Karpas-422 (cell line): ENCODE data around the gene ITPRIPL2. TPM values are rescaled to one million over a fixed set of nuclear protein-coding genes. Genes with fewer than 3 reads are reported as not detected.

Experiments
- DNase-seq: peaks from one replicate; pipeline ENCODE4 v3.0.0-alpha.2; 2015
- H2AFZ ChIP-seq: fragments of 200-600 bp; sonication (generic); 2 replicates; pipeline ENCODE4 v1.6.1; 2014; ENCODE audit warnings: antibody characterized with exemption, low read length, mixed read lengths
- H3K27ac ChIP-seq: fragments of 200-600 bp; sonication (generic); 2 replicates; pipeline ENCODE4 v1.5.1; 2014; ENCODE audit warnings: mild to moderate bottlenecking, low read length, moderate library complexity
- H3K27me3 ChIP-seq: fragments of 200-600 bp; sonication (generic); 2 replicates; pipeline ENCODE4 v1.6.1; 2014; ENCODE audit warnings: low read length, mixed read lengths
- H3K36me3 ChIP-seq: fragments of 200-600 bp; sonication (generic); 2 replicates; pipeline ENCODE4 v1.6.1; 2014; ENCODE audit warnings: low read length, mixed read lengths; ENCODE audit not compliant: insufficient read depth
- H3K4me1 ChIP-seq: fragments of 200-600 bp; sonication (generic); 2 replicates; pipeline ENCODE4 v1.6.1; 2014; ENCODE audit warnings: mild to moderate bottlenecking, low read length, mixed read lengths
- H3K4me2 ChIP-seq: fragments of 200-600 bp; sonication (generic); 2 replicates; pipeline ENCODE4 v1.6.1; 2014; ENCODE audit warnings: low read length, low read depth, mild to moderate bottlenecking; ENCODE audit not compliant: poor library complexity, severe bottlenecking
- H3K4me3 ChIP-seq: fragments of 200-600 bp; sonication (generic); 2 replicates; pipeline ENCODE4 v1.5.1; 2014; ENCODE audit warnings: mild to moderate bottlenecking, antibody characterized with exemption, low read length, mixed read lengths
- H3K79me2 ChIP-seq: fragments of 200-600 bp; sonication (generic); 2 replicates; pipeline ENCODE4 v1.6.1; 2014; ENCODE audit warnings: mild to moderate bottlenecking, low read length, mixed read lengths
- H3K9ac ChIP-seq: fragments of 200-600 bp; sonication (generic); 2 replicates; pipeline ENCODE4 v1.6.0; 2014; ENCODE audit warnings: low read length
- H3K9me2 ChIP-seq: fragments of 200-600 bp; sonication (generic), shearing (Covaris generic); replicated peaks from 2 replicates; pipeline ENCODE4 v1.6.0; 2014; ENCODE audit warnings: mild to moderate bottlenecking, low read length, moderate library complexity; ENCODE audit not compliant: insufficient read depth
- H3K9me3 ChIP-seq: fragments of 300-700, 200-600 bp; sonication (generic); 2 replicates; pipeline ENCODE4 v1.6.1; 2014; ENCODE audit warnings: low read length, mixed read lengths
- H4K20me1 ChIP-seq: fragments of 200-600 bp; sonication (generic); 2 replicates; pipeline ENCODE4 v1.6.1; 2014; ENCODE audit warnings: mild to moderate bottlenecking, antibody characterized with exemption, low read length, low read depth; ENCODE audit not compliant: insufficient read depth
- total RNA-seq: library from RNA; depleted of rRNA; stranded (reverse); fragments of >200 nt; shearing (Covaris generic); gene quantifications from 2 replicates; pipeline ENCODE4 v1.2.3, GENCODE V29; 2014; ENCODE audit warnings: low replicate concordance; rRNA removed

Gene ITPRIPL2
- total RNA-seq, result not detected in 2 replicates

- Histone ChIP-seq H3K36me3 (no peaks in the 10 kb centered on the region), H2AFZ (no peak within 1 kb of the TSS), H3K4me3 (no peak within 1 kb of the TSS), H3K9ac (no peak within 1 kb of the TSS), H4K20me1 (no peaks in the 10 kb centered on the region), H3K4me2 (no peak within 1 kb of the TSS), H3K4me1 (no peaks in the 10 kb centered on the region), H3K9me3 (no peaks in the 10 kb centered on the region), H3K79me2 (no peaks in the 10 kb centered on the region), H3K27me3 (no peaks in the 10 kb centered on the region), H3K27ac (no peak within 1 kb of the TSS), H3K9me2 (no peaks in the 10 kb centered on the region)
- DNase-seq, result no peak
These were observed at the start of gene ITPRIPL2 for GRCh38 chr16:19113577-19114358. TSS of gene ITPRIPL2 (plus strand) at chr16:19113964. CDS start at chr16:19114462, 498 bp downstream.

DNA sequence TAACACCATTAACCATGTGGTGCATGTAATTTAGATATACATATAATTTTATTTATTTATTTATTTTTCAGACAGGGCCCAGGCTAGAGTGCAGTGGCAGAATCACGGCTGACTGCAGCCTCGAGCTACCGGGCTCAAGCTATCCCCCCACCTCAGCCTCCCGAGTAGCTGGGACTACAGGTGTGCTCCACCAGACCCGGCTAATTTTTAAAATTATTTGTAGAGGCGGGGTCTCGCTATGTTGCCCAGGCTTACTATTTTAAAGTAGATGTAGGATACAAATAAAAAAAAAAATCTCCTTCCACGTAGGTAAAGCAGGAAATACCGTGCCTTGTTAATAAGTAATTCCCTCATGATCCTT is 46.8 kb upstream of the ITPRIPL2 start:
- Histone ChIP-seq H3K4me2 (peak overlapping the region; percentile 29), H4K20me1 (no peaks in the 10 kb centered on the region), H3K4me3 (no peak overlapping the region), H3K9me2 (no peaks in the 10 kb centered on the region), H2AFZ (peak overlapping the region; percentile 69; the same call in 1 of the 2 replicates), H3K9ac (no peak overlapping the region), H3K27ac (no peak overlapping the region), H3K4me1 (peaks cover 11% of the 10 kb centered on the region), H3K9me3 (no peaks in the 10 kb centered on the region), H3K36me3 (no peaks in the 10 kb centered on the region), H3K27me3 (no peaks in the 10 kb centered on the region), H3K79me2 (no peaks in the 10 kb centered on the region)
- DNase-seq, result peak; percentile 39

- Histone ChIP-seq H3K4me2 (peak within 1 kb of the TSS; percentile 79), H3K9me3 (no peaks in the 10 kb centered on the region), H3K9ac (peak within 1 kb of the TSS; percentile 90), H3K4me3 (peak within 1 kb of the TSS; percentile 79), H3K36me3 (no peaks in the 10 kb centered on the region), H3K27me3 (no peaks in the 10 kb centered on the region), H2AFZ (peak within 1 kb of the TSS; percentile 85), H3K9me2 (no peaks in the 10 kb centered on the region), H3K27ac (peak within 1 kb of the TSS; percentile 91), H4K20me1 (no peaks in the 10 kb centered on the region), H3K4me1 (peaks cover 11% of the 10 kb centered on the region), H3K79me2 (no peaks in the 10 kb centered on the region)
- peak; percentile 100 for DNase-seq
These were observed 46.2 kb upstream of the ITPRIPL2 start, which contains the start of gene COQ7 for GRCh38 chr16:19067349-19068236. TSS of gene COQ7 (plus strand) at chr16:19067614. CDS start at chr16:19067665, 51 bp downstream.

- Histone ChIP-seq H3K27me3 (no peaks in the 10 kb centered on the region), H3K4me3 (peak overlapping the region; percentile 79), H3K79me2 (no peaks in the 10 kb centered on the region), H3K4me2 (peak overlapping the region; percentile 79), H3K36me3 (no peaks in the 10 kb centered on the region), H3K9me2 (no peaks in the 10 kb centered on the region), H2AFZ (peak overlapping the region; percentile 85), H3K4me1 (peaks cover 11% of the 10 kb centered on the region), H4K20me1 (no peaks in the 10 kb centered on the region), H3K9ac (peak overlapping the region; percentile 90), H3K27ac (peak overlapping the region; percentile 91), H3K9me3 (no peaks in the 10 kb centered on the region)
- DNase-seq, result no peak
These were observed 45.4 kb upstream of the ITPRIPL2 start for GRCh38 chr16:19068237-19068815.

GRCh38 chr16:19071811-19072777 is 41.7 kb upstream of the ITPRIPL2 start:
- no peak overlapping the region for H3K9ac ChIP-seq
- H3K9me2 ChIP-seq, result no peaks in the 10 kb centered on the region
- H3K4me3 ChIP-seq, result no peak overlapping the region
- H3K4me2 ChIP-seq, result no peak overlapping the region
- H3K79me2 ChIP-seq, result no peaks in the 10 kb centered on the region
- peaks cover 11% of the 10 kb centered on the region for H3K4me1 ChIP-seq
- no peaks in the 10 kb centered on the region for H4K20me1 ChIP-seq
- DNase-seq, result peak; percentile 89
- H3K27me3 ChIP-seq, result no peaks in the 10 kb centered on the region
- H3K27ac ChIP-seq, result no peak overlapping the region
- no peaks in the 10 kb centered on the region for H3K36me3 ChIP-seq
- H2AFZ ChIP-seq, result no peak overlapping the region
- H3K9me3 ChIP-seq, result no peaks in the 10 kb centered on the region

DNA sequence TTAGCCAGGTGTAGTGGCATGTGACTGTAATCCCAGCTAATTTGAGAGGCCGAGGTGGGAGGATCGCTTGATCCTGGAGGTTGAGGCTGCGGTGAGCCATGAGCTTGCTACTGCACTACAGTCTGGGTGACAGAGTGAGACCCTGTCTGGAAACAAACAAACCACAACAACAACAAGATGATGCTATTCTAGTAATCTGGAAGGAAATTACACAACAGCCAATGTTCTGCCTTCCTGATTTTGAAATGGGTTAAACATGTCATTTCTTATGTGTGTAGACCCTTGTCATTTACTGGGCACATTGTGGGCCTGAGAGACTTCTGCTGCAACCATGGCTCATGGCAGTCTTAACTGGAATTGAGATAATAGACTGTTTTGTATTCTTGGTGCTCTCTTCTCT is 40.4 kb upstream of the ITPRIPL2 start:
- Histone ChIP-seq H3K9me2 (no peaks in the 10 kb centered on the region), H3K9me3 (no peaks in the 10 kb centered on the region), H3K36me3 (no peaks in the 10 kb centered on the region), H3K27me3 (no peaks in the 10 kb centered on the region), H3K4me3 (no peak overlapping the region), H3K79me2 (no peaks in the 10 kb centered on the region), H3K4me1 (peaks cover 7% of the 10 kb centered on the region; the same call in 1 of the 2 replicates), H3K9ac (no peak overlapping the region), H3K27ac (no peak overlapping the region), H4K20me1 (no peaks in the 10 kb centered on the region), H3K4me2 (no peak overlapping the region), H2AFZ (no peak overlapping the region)
- DNase-seq, result no peak

DNA sequence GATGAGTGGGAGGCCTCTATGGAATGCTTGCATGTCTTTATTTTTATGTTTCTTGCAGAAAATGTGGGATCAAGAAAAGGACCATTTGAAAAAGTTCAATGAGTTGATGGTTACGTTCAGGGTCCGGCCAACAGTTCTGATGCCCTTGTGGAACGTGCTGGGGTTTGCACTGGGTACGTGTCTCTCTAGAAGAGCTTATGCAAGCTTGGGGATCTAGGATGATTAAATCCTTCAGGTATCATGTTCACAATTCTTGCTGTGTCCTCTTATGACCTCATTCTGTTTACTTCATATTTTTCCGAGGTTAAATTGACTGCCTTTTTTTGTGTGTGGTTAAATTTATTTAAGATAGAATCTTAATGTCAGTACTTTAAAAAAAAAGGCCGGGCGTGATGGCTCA is 39.9 kb upstream of the ITPRIPL2 start:
- H3K4me2 ChIP-seq, result no peak overlapping the region
- H3K4me1 ChIP-seq, result peaks cover 2% of the 10 kb centered on the region; the same call in 1 of the 2 replicates
- H4K20me1 ChIP-seq, result no peaks in the 10 kb centered on the region
- H3K27me3 ChIP-seq, result no peaks in the 10 kb centered on the region
- no peak overlapping the region for H3K9ac ChIP-seq
- DNase-seq, result peak; percentile 2
- no peaks in the 10 kb centered on the region for H3K79me2 ChIP-seq
- no peaks in the 10 kb centered on the region for H3K9me2 ChIP-seq
- H3K4me3 ChIP-seq, result no peak overlapping the region
- H3K27ac ChIP-seq, result no peak overlapping the region
- H3K36me3 ChIP-seq, result no peaks in the 10 kb centered on the region
- H2AFZ ChIP-seq, result no peak overlapping the region
- no peaks in the 10 kb centered on the region for H3K9me3 ChIP-seq
